ENCODE data around the gene LAMC1.

Gene LAMC1

GRCh38 chr1:183044893-183045649 lies 21.9 kb downstream of the LAMC1 start (continued):
- peak; percentile 95 for TF ChIP-seq ZNF544 (tag by site-specific recombination; IDR thresholded peaks at IDR 0.05)
- TF ChIP-seq ZNF626 (tag by site-specific recombination; IDR thresholded peaks at IDR 0.05), result peak; percentile 90; the same call in 1 of the 2 replicates
- peak; percentile 74 for TF ChIP-seq ZNF549 (tag by site-specific recombination; IDR thresholded peaks at IDR 0.05)
- TF ChIP-seq ZNF174 (tag by site-specific recombination; IDR thresholded peaks at IDR 0.05), result peak; percentile 96
- peak; percentile 32; the same call in 1 of the 2 replicates for TF ChIP-seq ZNF513 (tag by site-specific recombination; IDR thresholded peaks at IDR 0.05)
- TF ChIP-seq ZNF629 (tag by site-specific recombination; IDR thresholded peaks at IDR 0.05), result no peak
- TF ChIP-seq KLF10 (tag by site-specific recombination; IDR thresholded peaks at IDR 0.05), result peak; percentile 79
- TF ChIP-seq ZFHX2 (tag by site-specific recombination; conservative IDR thresholded peaks at IDR 0.05), result no peak
- no peak for TF ChIP-seq EGR2 (tag by site-specific recombination; IDR thresholded peaks at IDR 0.05; ENCODE audit: low read depth)
- peak; percentile 85; the same call in 1 of the 2 replicates for TF ChIP-seq ZNF248 (tag by site-specific recombination; IDR thresholded peaks at IDR 0.05)
- TF ChIP-seq ZNF488 (tag by site-specific recombination; IDR thresholded peaks at IDR 0.05), result no peak
- peak; percentile 88 for TF ChIP-seq ZNF660 (tag by site-specific recombination; IDR thresholded peaks at IDR 0.05)
- TF ChIP-seq ZNF184 (tag by site-specific recombination; IDR thresholded peaks at IDR 0.05), result peak; percentile 94
- TF ChIP-seq ZNF785 (tag by site-specific recombination; IDR thresholded peaks at IDR 0.05), result no peak
- 0 out of 2 replicates have a peak, but pooled peaks have one; percentile 10 for TF ChIP-seq ZNF18 (tag by site-specific recombination; IDR thresholded peaks at IDR 0.05)
- TF ChIP-seq ZXDB (tag by site-specific recombination; IDR thresholded peaks at IDR 0.05), result 0 out of 2 replicates have a peak, but pooled peaks have one; percentile 36
- TF ChIP-seq ZEB2 (tag by site-specific recombination; IDR thresholded peaks at IDR 0.05), result peak; percentile 32; the same call in 1 of the 2 replicates
- no peak for TF ChIP-seq PBX3 (CRISPR knock-in tag; IDR thresholded peaks at IDR 0.05)
- TF ChIP-seq BCL6B (tag by site-specific recombination; IDR thresholded peaks at IDR 0.05), result peak; percentile 88
- TF ChIP-seq ZNF324 (tag by site-specific recombination; IDR thresholded peaks at IDR 0.05), result peak; percentile 34; the same call in 1 of the 2 replicates
- TF ChIP-seq BCL11A (tag by site-specific recombination; IDR thresholded peaks at IDR 0.05; ENCODE audit: low read depth), result no peak
- TF ChIP-seq ZNF132 (tag by site-specific recombination; IDR thresholded peaks at IDR 0.05; ENCODE audit: borderline replicate concordance), result peak; percentile 74; the same call in 1 of the 2 replicates
- peak; percentile 74 for TF ChIP-seq ZNF529 (tag by site-specific recombination; IDR thresholded peaks at IDR 0.05; ENCODE audit: insufficient replicate concordance)
- TF ChIP-seq FEZF1 (tag by site-specific recombination; IDR thresholded peaks at IDR 0.05), result peak; percentile 64; the same call in 1 of the 2 replicates
- peak; percentile 37; the same call in 1 of the 2 replicates for TF ChIP-seq ZIC2 (tag by site-specific recombination; IDR thresholded peaks at IDR 0.05)
- TF ChIP-seq ZNF571 (tag by site-specific recombination; IDR thresholded peaks at IDR 0.05), result peak; percentile 87; the same call in 1 of the 2 replicates
- 0 out of 2 replicates have a peak, but pooled peaks have one; percentile 46 for TF ChIP-seq ZNF639 (tag by site-specific recombination; IDR thresholded peaks at IDR 0.05)
- TF ChIP-seq OSR2 (tag by site-specific recombination; IDR thresholded peaks at IDR 0.05), result 0 out of 2 replicates have a peak, but pooled peaks have one; percentile 24
- no peak for TF ChIP-seq ZNF223 (tag by site-specific recombination; IDR thresholded peaks at IDR 0.05)
- TF ChIP-seq ZNF362 (tag by site-specific recombination; IDR thresholded peaks at IDR 0.05), result peak; percentile 58; the same call in 1 of the 2 replicates
- TF ChIP-seq ZNF530 (tag by site-specific recombination; IDR thresholded peaks at IDR 0.05; ENCODE audit: low read depth), result no peak

Data from HEK293 (cell line).